Hepatocyte (in vitro differentiated cells): ENCODE measurements around the gene FAM111A. TPM values are rescaled to one million over a fixed set of nuclear protein-coding genes. Genes with fewer than 3 reads are reported as not detected.

ENCODE experiments used
- DNase-seq: peaks from one replicate; pipeline ENCODE4 v3.0.0-alpha.2; 2016; ENCODE audit warnings: low spot score
- H2AFZ ChIP-seq: fragments of 200-600 bp; sonication (generic); 2 replicates; pipeline ENCODE4 v1.6.0; 2016; ENCODE audit warnings: antibody characterized with exemption, mild to moderate bottlenecking
- H3K27ac ChIP-seq: fragments of 200-600 bp; sonication (generic); 2 replicates; pipeline ENCODE4 v1.5.1; 2016; ENCODE audit warnings: mild to moderate bottlenecking
- H3K27me3 ChIP-seq: fragments of 200-600 bp; sonication (generic); 2 replicates; pipeline ENCODE4 v1.6.1; 2016
- H3K36me3 ChIP-seq: fragments of 200-600 bp; sonication (generic); replicated peaks from 2 replicates; pipeline ENCODE4 v1.5.1; 2016; ENCODE audit warnings: low read depth; ENCODE audit not compliant: insufficient read depth
- H3K4me1 ChIP-seq: fragments of 200-600 bp; sonication (generic); 2 replicates; pipeline ENCODE4 v1.5.1; 2016; ENCODE audit warnings: mild to moderate bottlenecking, moderate library complexity; ENCODE audit not compliant: insufficient read depth
- H3K4me2 ChIP-seq: fragments of 200-600 bp; sonication (generic); 2 replicates; pipeline ENCODE4 v1.6.0; 2016
- H3K4me3 ChIP-seq: fragments of 200-600 bp; sonication (generic); 2 replicates; pipeline ENCODE4 v1.5.1; 2016; ENCODE audit warnings: mild to moderate bottlenecking
- H3K79me2 ChIP-seq: fragments of 200-600 bp; sonication (generic); 2 replicates; pipeline ENCODE4 v1.6.0; 2017; ENCODE audit warnings: mild to moderate bottlenecking
- H3K9me2 ChIP-seq: fragments of 200-600 bp; sonication (generic); replicated peaks from 2 replicates; pipeline ENCODE4 v1.6.0; 2017; ENCODE audit warnings: mild to moderate bottlenecking; ENCODE audit not compliant: insufficient read depth
- H3K9me3 ChIP-seq: fragments of 200-600 bp; sonication (generic); 2 replicates; pipeline ENCODE4 v1.5.1; 2016; ENCODE audit warnings: low read depth, mild to moderate bottlenecking
- H4K20me1 ChIP-seq: fragments of 200-600 bp; sonication (generic); 2 replicates; pipeline ENCODE4 v1.6.0; 2016; ENCODE audit warnings: mild to moderate bottlenecking; ENCODE audit not compliant: insufficient read depth, poor library complexity, severe bottlenecking
- EZH2 ChIP-seq: fragments of 200-600 bp; sonication (generic); IDR thresholded peaks from 2 replicates; pipeline ENCODE4 v1.6.1; 2016; ENCODE audit warnings: antibody characterized with exemption, mild to moderate bottlenecking, borderline replicate concordance
- EZH2phosphoT487 ChIP-seq: fragments of 200-600 bp; sonication (generic); IDR thresholded peaks from one replicate; pipeline ENCODE4 v1.6.1; 2018; ENCODE audit warnings: antibody characterized with exemption, mild to moderate bottlenecking, low read depth, moderate library complexity; ENCODE audit not compliant: unreplicated experiment, severe bottlenecking
- WGBS: methylation state at CpG from one replicate; pipeline ENCODE4 v1.1.6; 2016; ENCODE audit warnings: low lambda C conversion rate; ENCODE audit errors: missing lambda C conversion rate; 5-methylcytosine and 5-hydroxymethylcytosine counted together
- polyA plus RNA-seq: library from polyadenylated mRNA; unstranded; fragments of >200 nt; fragmentation: Nextera tagmentation; extraction: Ambion mirVana; gene quantifications from 2 replicates; pipeline ENCODE4 v1.2.1, GENCODE V29; 2016
- total RNA-seq: library from RNA; depleted of rRNA; stranded (reverse); fragments of >200 nt; gene quantifications from 2 replicates; pipeline ENCODE4 v1.2.3, GENCODE V29; 2014
- TF ChIP-seq, protein P1 (sequence below): fragments of 200-600 bp; sonication (generic); IDR thresholded peaks from 2 replicates; pipeline ENCODE4 v1.5.1; 2016; ENCODE audit warnings: antibody characterized with exemption, mild to moderate bottlenecking; ENCODE audit not compliant: poor library complexity

The FAM111A gene
- total and polyA plus RNA-seq, 2 experiments from 2014 or later: 20.0 to 43.2 TPM

DNA sequence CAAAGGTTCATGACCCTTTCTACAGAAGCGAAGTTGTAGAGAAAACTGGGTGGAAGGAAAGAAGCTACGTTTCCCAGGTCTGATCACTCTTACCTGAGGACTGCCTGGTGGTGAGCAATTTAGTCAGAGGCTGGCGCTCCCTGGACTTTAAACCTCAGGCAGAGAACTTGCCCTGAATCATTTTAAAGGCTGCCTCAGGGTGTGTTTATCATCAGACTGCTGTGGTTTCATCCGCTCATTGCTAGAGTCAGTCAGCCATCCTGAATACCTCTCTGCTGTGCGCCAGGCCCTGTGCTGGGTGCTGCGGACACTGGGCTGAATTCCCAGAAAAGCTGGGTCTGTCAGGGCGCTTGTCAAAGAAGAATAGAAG is 32.0 kb downstream of the FAM111A start:
- WGBS: 34% methylated on average over 7 of the region's 7 CpGs
- Histone ChIP-seq H3K79me2 (peaks cover 57% of the 10 kb centered on the region), H3K9me2 (no peaks in the 10 kb centered on the region), H3K4me1 (peaks cover 22% of the 10 kb centered on the region), H3K36me3 (no peaks in the 10 kb centered on the region), H3K4me2 (peak overlapping the region; percentile 100), H3K4me3 (no peak overlapping the region), H3K27me3 (no peaks in the 10 kb centered on the region), H4K20me1 (no peaks in the 10 kb centered on the region), H3K27ac (peak overlapping the region; percentile 95), H3K9me3 (no peaks in the 10 kb centered on the region), H2AFZ (no peak overlapping the region)
- no peak for TF ChIP-seq EZH2
- TF ChIP-seq, protein P1, sequence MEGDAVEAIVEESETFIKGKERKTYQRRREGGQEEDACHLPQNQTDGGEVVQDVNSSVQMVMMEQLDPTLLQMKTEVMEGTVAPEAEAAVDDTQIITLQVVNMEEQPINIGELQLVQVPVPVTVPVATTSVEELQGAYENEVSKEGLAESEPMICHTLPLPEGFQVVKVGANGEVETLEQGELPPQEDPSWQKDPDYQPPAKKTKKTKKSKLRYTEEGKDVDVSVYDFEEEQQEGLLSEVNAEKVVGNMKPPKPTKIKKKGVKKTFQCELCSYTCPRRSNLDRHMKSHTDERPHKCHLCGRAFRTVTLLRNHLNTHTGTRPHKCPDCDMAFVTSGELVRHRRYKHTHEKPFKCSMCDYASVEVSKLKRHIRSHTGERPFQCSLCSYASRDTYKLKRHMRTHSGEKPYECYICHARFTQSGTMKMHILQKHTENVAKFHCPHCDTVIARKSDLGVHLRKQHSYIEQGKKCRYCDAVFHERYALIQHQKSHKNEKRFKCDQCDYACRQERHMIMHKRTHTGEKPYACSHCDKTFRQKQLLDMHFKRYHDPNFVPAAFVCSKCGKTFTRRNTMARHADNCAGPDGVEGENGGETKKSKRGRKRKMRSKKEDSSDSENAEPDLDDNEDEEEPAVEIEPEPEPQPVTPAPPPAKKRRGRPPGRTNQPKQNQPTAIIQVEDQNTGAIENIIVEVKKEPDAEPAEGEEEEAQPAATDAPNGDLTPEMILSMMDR: no peak
- no peak for TF ChIP-seq EZH2phosphoT487
- peak; percentile 78 for DNase-seq

DNA sequence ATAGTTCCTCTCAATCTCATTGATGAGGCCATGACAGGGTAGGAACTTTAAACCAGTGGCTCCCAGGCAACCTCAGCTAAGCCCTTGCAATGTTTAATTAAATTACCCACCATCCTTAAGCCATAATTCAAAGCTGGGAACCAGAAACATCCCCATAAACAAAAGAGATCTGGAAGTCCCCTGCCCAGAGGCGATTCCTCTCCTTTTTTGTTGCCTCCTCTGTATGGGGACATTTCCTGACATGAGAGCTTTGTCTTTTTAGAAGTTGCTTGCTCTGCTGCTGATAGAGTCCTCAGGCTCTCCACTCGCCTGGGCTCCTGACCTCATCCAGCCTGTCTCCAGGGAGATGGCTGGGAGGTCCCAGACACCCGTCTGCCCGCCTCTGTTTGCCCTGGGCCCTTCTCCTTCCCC is 32.4 kb downstream of the FAM111A start:
- Histone ChIP-seq H2AFZ (no peak overlapping the region), H3K36me3 (no peaks in the 10 kb centered on the region), H3K4me3 (no peak overlapping the region), H3K27me3 (no peaks in the 10 kb centered on the region), H3K79me2 (peaks cover 61% of the 10 kb centered on the region), H3K9me3 (no peaks in the 10 kb centered on the region), H3K4me1 (peaks cover 22% of the 10 kb centered on the region), H4K20me1 (no peaks in the 10 kb centered on the region), H3K27ac (peak overlapping the region; percentile 95), H3K9me2 (no peaks in the 10 kb centered on the region), H3K4me2 (peak overlapping the region; percentile 100)
- 48% methylated on average over 4 of the region's 4 CpGs for WGBS
- no peak for DNase-seq
- TF ChIP-seq EZH2: no peak
- TF ChIP-seq, protein P1: no peak
- no peak for TF ChIP-seq EZH2phosphoT487

DNA sequence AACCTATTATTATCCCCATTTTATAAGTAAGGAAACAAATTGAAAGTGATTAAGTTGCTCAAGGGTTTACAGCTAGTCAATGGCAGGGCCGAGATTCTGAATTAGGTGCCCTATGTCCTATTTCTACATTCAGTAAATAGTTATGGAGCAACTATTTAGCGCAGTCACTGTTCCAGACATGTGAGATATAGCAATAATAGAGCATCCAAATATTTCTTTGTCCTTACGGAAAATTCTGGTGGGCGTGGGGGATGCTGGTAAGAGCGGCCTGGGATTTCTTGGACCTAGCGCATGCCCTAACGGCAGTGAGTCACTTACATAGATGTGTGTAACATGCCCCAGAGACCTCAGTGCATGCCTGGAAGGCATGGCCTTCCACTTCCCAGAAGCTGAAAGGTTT is 33.7 kb downstream of the FAM111A start:
- H3K9me2 ChIP-seq: no peaks in the 10 kb centered on the region
- no peaks in the 10 kb centered on the region for H3K9me3 ChIP-seq
- no peaks in the 10 kb centered on the region for H3K27me3 ChIP-seq
- 83% methylated on average over 7 of the region's 7 CpGs for WGBS
- no peak overlapping the region for H2AFZ ChIP-seq
- peaks cover 4% of the 10 kb centered on the region for H4K20me1 ChIP-seq
- TF ChIP-seq, protein P1: no peak
- no peak for TF ChIP-seq EZH2phosphoT487
- TF ChIP-seq EZH2: no peak
- peak overlapping the region; percentile 95 for H3K27ac ChIP-seq
- H3K4me3 ChIP-seq: no peak overlapping the region
- no peak for DNase-seq
- peaks cover 74% of the 10 kb centered on the region for H3K79me2 ChIP-seq
- peak overlapping the region; percentile 100 for H3K4me2 ChIP-seq
- peaks cover 22% of the 10 kb centered on the region for H3K4me1 ChIP-seq
- H3K36me3 ChIP-seq: no peaks in the 10 kb centered on the region

DNA sequence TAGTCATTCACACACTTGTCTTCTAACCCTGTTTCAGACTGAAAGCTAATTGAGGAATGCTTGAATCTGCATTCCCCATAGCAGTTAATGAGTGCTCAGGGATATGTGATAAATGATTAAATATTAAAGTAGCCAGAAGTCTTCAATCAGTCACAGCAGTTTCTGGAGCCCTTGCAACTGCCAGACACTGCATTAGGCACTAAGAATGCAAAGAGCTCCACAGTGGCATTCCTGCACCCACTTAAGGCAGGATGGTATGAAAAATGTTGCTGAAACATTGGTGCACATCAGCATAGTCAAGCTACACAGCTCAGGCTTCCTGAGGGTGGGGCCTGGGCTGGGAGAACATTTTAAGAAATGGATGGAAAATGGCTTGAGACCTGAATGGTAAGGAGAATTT is 35.7 kb downstream of the FAM111A start:
- no peak for DNase-seq
- Histone ChIP-seq H3K36me3 (no peaks in the 10 kb centered on the region), H3K4me2 (no peak overlapping the region), H3K79me2 (peaks cover 88% of the 10 kb centered on the region), H2AFZ (no peak overlapping the region), H3K9me2 (no peaks in the 10 kb centered on the region), H3K27me3 (no peaks in the 10 kb centered on the region), H3K4me1 (peaks cover 23% of the 10 kb centered on the region), H3K9me3 (no peaks in the 10 kb centered on the region), H4K20me1 (peaks cover 4% of the 10 kb centered on the region), H3K4me3 (no peak overlapping the region), H3K27ac (no peak overlapping the region)
- TF ChIP-seq, protein P1: no peak
- TF ChIP-seq EZH2phosphoT487 (no peak), EZH2 (no peak)
